Uterus (tissue), 2 donors: Measurements from ENCODE around the gene NUFIP1.

Experiments used
- POLR2A ChIP-seq, 2 donors: fragments of 450-650 bp; IDR thresholded peaks; one replicate each; pipeline ENCODE4 v1.6.1; 2016; ENCODE audit warnings: antibody characterized with exemption in 2 of 2, mild to moderate bottlenecking in 1 of 2, moderate library complexity in 1 of 2
- TF ChIP-seq, protein P1 (sequence below), 4 experiments: fragments of 200-600 bp in 2 of 4; fragments of 450-650 bp in 2 of 4; sonication (generic) in 2 of 4; IDR thresholded peaks; one replicate each; pipeline ENCODE4 v1.5.1; 2016 to 2019; ENCODE audit warnings: antibody characterized with exemption in 4 of 4, mild to moderate bottlenecking in 2 of 4, moderate library complexity in 1 of 4

DNA sequence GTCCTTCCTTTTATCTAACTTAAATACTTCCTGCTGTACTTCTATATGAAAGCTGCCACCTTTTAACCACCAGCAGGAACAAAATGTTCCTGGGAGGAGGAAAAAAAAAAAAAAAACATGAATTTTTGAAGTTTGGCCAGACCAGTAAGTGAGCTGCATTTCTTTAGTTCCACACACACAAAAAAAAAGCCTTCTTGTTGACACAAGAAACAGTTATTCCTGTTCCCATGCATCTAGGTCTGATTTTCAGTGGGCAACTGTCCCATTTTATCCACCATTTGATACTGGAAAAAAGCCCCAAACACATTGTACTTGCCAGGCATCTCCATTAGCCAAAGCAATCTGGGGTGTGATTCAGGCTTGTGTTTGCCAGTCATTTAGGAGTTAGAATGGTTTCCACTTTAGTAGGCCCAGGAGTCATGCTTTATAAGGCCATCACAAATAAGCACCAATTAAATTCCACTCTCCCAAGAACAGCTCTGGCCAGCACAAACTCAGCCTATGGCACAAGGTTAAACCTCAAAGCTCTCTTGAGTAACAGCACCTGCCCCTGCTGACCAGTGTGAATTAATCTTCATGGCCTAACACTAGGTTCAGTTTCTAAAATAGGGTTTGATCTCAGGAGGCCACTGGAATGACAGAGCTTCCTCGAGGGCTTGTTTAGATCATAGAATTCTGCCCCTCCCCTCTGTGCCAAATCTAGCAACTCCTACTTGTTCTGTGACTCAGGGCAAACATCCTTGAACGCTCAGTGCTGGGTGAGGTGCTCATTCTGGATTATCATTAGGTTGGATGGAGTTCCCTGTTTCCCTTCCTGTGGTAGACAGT is 67.1 kb downstream of the NUFIP1 start:
- TF ChIP-seq, protein P1, sequence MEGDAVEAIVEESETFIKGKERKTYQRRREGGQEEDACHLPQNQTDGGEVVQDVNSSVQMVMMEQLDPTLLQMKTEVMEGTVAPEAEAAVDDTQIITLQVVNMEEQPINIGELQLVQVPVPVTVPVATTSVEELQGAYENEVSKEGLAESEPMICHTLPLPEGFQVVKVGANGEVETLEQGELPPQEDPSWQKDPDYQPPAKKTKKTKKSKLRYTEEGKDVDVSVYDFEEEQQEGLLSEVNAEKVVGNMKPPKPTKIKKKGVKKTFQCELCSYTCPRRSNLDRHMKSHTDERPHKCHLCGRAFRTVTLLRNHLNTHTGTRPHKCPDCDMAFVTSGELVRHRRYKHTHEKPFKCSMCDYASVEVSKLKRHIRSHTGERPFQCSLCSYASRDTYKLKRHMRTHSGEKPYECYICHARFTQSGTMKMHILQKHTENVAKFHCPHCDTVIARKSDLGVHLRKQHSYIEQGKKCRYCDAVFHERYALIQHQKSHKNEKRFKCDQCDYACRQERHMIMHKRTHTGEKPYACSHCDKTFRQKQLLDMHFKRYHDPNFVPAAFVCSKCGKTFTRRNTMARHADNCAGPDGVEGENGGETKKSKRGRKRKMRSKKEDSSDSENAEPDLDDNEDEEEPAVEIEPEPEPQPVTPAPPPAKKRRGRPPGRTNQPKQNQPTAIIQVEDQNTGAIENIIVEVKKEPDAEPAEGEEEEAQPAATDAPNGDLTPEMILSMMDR (IDR thresholded peaks at IDR 0.05): no peak
- TF ChIP-seq POLR2A (IDR thresholded peaks at IDR 0.05): peak; percentile 25 to 42
